ENCODE measurements around the gene MRPL33.
A peak's percentile ranks its signal among the peaks of the same experiment; 100 is the strongest.

Gene MRPL33

DNA sequence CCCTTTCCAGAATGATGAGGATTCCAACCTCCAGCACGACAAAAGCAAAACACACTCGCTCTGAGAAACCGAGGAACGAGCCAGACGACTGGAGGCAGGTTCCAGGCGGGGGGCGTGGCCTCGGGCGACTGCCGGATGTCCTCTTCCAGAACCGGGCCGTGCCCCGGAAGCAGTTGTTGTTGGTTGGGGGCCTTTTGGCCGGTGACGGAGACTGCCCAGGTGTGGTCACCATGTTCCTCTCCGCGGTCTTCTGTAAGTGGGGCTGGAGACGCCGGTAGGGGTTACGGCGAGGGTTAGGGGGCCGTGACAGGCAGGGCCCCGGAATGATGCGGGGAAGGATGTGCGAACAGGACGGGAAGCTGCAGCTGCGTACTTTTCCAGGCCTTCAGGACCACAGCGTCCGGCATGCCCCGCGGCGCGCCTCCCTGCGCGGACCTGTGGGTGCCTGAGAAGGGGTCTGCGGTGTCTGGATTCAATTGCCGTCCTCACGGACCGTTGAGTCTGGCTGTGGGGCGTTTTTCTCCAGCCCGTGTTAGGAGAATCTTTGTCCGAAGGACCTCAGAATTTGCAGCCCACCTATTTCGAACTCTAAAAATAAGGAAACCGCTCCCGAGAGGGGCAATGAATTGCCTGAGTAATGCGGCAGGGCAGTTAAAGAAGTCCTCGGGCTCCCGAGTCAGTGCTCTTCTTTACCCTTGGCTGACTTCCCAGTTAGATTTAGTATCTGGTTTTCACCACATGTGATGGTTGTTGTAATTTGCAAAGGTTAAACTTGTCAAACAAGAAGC, at the start of gene MRPL33:
Gene MRPL33 (plus strand): TSS at position 172 of the 788 bp plus-strand sequence. CDS start 59 bp downstream, at position 231.
- DNase-seq (ENCODE audit: low read depth), result peak; percentile 96
- peaks cover 31% of the 10 kb centered on the region for H3K4me1 ChIP-seq (ENCODE audit: control insufficient read depth, insufficient read depth, low read length)
- no peaks in the 10 kb centered on the region for H3K9me3 ChIP-seq (ENCODE audit: control insufficient read depth, low read length)
- peak within 1 kb of the TSS; percentile 96 for H3K9ac ChIP-seq (ENCODE audit: low read length)
- H3K27me3 ChIP-seq (replicated peaks; ENCODE audit: control insufficient read depth, insufficient read depth, low read length), result no peaks in the 10 kb centered on the region
- peaks cover 6% of the 10 kb centered on the region for H3K36me3 ChIP-seq (ENCODE audit: control insufficient read depth, insufficient read depth, low read length, severe bottlenecking)
- H3K4me3 ChIP-seq (ENCODE audit: low read length), result peak within 1 kb of the TSS; percentile 93

DNA sequence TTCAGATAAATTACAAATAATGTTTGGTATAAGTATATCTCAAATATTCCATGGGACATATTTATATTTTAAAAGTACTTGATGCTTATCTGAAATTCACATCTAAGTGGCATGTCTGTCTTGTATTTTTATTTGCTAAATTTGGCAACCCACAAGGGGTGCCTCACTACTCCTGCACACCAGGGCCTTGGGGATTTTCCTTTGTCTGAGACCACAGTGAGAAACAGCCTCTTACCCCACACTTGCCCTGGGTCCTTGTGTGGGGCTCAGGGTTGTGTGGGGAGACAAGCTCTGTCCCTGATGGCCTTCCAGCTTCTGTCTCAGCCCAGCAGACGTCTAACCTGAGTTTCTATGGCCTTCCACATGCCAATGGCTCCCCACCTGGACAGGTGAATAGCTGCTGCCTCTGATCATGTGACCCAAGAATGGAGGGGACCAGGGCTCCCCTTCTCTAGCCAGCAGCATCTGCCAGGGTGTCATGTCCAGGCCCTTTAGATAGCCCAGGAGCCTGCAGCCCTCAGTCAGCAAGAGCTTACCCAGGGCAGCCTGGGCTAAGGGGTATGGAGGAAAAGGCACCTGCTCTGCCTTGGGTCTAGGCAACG, 49.5 kb upstream of the MRPL33 start:
- Histone ChIP-seq H3K36me3 (ENCODE audit: control insufficient read depth, insufficient read depth, low read length, severe bottlenecking) (no peaks in the 10 kb centered on the region), H3K4me1 (ENCODE audit: control insufficient read depth, insufficient read depth, low read length) (peaks cover 11% of the 10 kb centered on the region), H3K9ac (ENCODE audit: low read length) (no peak overlapping the region), H3K4me3 (ENCODE audit: low read length) (no peak overlapping the region), H3K27me3 (replicated peaks; ENCODE audit: control insufficient read depth, insufficient read depth, low read length) (no peaks in the 10 kb centered on the region), H3K9me3 (ENCODE audit: control insufficient read depth, low read length) (no peaks in the 10 kb centered on the region)
- no peak for DNase-seq (ENCODE audit: low read depth)

DNA sequence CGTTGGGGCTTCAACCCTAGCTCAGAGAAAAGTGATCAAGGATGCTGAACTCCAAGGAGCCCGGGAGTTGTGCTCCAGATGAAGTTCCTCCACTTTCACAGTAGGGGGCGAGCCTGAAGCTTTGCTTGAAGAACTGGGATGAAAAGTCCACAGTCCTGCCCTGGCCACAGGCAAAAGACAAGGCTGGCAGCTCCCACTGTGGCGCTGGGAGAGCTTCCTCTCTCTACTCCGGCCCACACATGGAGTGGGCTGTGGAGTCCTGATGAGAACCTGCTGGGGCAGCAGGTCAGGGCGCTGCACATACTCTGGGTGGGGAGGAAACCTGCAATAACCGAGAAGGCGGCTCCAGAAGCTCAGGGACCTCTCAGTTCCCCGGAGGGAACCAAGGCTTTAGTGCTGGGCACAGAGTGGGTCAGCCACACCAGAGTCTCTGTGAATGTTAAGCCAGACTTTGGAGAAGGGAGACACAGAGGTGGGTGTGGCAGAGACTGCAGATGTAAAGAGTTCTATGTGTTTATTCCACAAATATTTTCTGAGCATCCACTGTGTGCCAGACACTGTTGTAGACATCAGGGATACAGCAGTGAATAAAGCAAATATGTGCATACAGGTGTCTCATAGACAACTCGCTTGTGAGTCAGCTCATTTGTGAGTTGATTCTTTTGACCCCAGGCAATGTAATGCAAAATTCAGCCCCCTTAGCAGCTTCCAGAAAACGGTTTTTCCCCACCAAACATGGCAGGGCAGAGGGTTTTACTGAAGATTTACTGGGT, 48.0 kb upstream of the MRPL33 start:
- Histone ChIP-seq H3K36me3 (ENCODE audit: control insufficient read depth, insufficient read depth, low read length, severe bottlenecking) (no peaks in the 10 kb centered on the region), H3K9me3 (ENCODE audit: control insufficient read depth, low read length) (no peaks in the 10 kb centered on the region), H3K4me3 (ENCODE audit: low read length) (no peak overlapping the region), H3K9ac (ENCODE audit: low read length) (peak overlapping the region; percentile 24), H3K27me3 (replicated peaks; ENCODE audit: control insufficient read depth, insufficient read depth, low read length) (no peaks in the 10 kb centered on the region), H3K4me1 (ENCODE audit: control insufficient read depth, insufficient read depth, low read length) (peaks cover 11% of the 10 kb centered on the region)
- peak; percentile 90 for DNase-seq (ENCODE audit: low read depth)

DNA sequence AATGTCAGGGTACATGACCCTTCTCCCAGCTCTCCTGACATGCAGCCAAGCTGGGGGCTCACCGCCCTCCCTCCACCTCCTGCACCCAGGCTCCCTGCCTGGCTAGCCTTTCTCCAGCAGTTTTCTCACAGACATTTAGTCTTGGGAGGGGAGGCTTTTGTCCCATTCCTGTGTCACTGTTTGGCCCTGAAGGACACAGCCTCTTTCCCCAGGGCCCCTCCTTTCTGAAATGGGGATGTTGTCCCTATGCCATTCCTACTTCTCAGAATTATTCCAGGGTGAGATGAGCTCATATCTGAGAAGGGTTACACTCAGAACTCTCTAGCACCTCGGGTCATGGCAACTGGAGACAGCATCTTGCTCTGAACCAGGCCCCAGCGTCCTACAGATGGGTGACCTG, 47.3 kb upstream of the MRPL33 start:
- Histone ChIP-seq H3K27me3 (replicated peaks; ENCODE audit: control insufficient read depth, insufficient read depth, low read length) (no peaks in the 10 kb centered on the region), H3K9me3 (ENCODE audit: control insufficient read depth, low read length) (no peaks in the 10 kb centered on the region), H3K36me3 (ENCODE audit: control insufficient read depth, insufficient read depth, low read length, severe bottlenecking) (no peaks in the 10 kb centered on the region), H3K4me1 (ENCODE audit: control insufficient read depth, insufficient read depth, low read length) (peaks cover 11% of the 10 kb centered on the region), H3K9ac (ENCODE audit: low read length) (no peak overlapping the region), H3K4me3 (ENCODE audit: low read length) (no peak overlapping the region)
- no peak for DNase-seq (ENCODE audit: low read depth)

GRCh38 chr2:27724905-27725701, 46.4 kb upstream of the MRPL33 start:
- peak; percentile 74 for DNase-seq (ENCODE audit: low read depth)
- H3K9ac ChIP-seq (ENCODE audit: low read length), result peak overlapping the region; percentile 13
- peaks cover 11% of the 10 kb centered on the region for H3K4me1 ChIP-seq (ENCODE audit: control insufficient read depth, insufficient read depth, low read length)
- H3K4me3 ChIP-seq (ENCODE audit: low read length), result no peak overlapping the region
- H3K36me3 ChIP-seq (ENCODE audit: control insufficient read depth, insufficient read depth, low read length, severe bottlenecking), result no peaks in the 10 kb centered on the region
- H3K9me3 ChIP-seq (ENCODE audit: control insufficient read depth, low read length), result no peaks in the 10 kb centered on the region
- H3K27me3 ChIP-seq (replicated peaks; ENCODE audit: control insufficient read depth, insufficient read depth, low read length), result no peaks in the 10 kb centered on the region

- no peak overlapping the region for H3K9ac ChIP-seq (ENCODE audit: low read length)
- peaks cover 11% of the 10 kb centered on the region for H3K4me1 ChIP-seq (ENCODE audit: control insufficient read depth, insufficient read depth, low read length)
- no peaks in the 10 kb centered on the region for H3K36me3 ChIP-seq (ENCODE audit: control insufficient read depth, insufficient read depth, low read length, severe bottlenecking)
- no peaks in the 10 kb centered on the region for H3K9me3 ChIP-seq (ENCODE audit: control insufficient read depth, low read length)
- no peak for DNase-seq (ENCODE audit: low read depth)
- H3K4me3 ChIP-seq (ENCODE audit: low read length), result no peak overlapping the region
- no peaks in the 10 kb centered on the region for H3K27me3 ChIP-seq (replicated peaks; ENCODE audit: control insufficient read depth, insufficient read depth, low read length)
Observed at GRCh38 chr2:27727257-27727656, 44.3 kb upstream of the MRPL33 start.

DNA sequence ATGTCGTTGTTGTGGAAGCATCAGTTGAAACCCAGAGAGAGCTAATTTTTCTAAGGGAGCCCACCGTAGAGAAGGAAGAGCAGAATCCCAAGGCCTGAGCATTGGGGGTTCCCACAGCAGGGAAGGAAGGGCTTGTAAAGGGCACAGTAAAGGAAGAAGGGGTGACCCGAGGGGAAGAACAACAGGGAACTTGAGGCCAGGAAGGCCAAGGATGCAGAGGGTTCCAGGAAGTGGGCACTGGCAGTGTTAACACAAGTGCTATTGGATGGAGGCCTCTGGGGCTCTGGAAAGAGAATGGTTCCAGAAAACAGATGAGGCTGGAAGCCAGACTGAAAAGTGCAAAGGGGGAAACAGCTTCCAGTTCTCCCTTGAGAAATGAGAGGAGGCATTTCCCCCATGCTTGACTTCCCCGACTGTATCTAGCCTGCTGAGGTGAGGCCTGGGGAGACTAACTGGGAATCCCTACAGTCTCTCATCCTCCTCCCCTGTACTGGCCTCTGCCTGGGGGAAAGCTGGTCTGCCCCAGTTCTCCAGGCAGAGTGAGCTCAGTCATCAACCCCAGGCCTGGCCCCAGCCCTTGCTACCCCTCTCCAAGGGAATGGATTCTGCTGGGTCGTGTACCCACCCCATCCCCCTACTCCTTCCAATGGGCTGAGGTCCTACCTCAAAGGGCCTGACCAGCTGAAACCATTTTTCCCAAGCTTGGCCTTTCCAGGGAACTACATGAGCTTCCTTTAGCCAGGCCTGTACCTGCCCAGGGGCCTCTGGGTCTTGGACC, 43.2 kb upstream of the MRPL33 start:
- H3K9ac ChIP-seq (ENCODE audit: low read length), result no peak overlapping the region
- H3K4me1 ChIP-seq (ENCODE audit: control insufficient read depth, insufficient read depth, low read length), result peaks cover 11% of the 10 kb centered on the region
- H3K27me3 ChIP-seq (replicated peaks; ENCODE audit: control insufficient read depth, insufficient read depth, low read length), result no peaks in the 10 kb centered on the region
- no peaks in the 10 kb centered on the region for H3K36me3 ChIP-seq (ENCODE audit: control insufficient read depth, insufficient read depth, low read length, severe bottlenecking)
- H3K4me3 ChIP-seq (ENCODE audit: low read length), result no peak overlapping the region
- DNase-seq (ENCODE audit: low read depth), result no peak
- no peaks in the 10 kb centered on the region for H3K9me3 ChIP-seq (ENCODE audit: control insufficient read depth, low read length)

DNA sequence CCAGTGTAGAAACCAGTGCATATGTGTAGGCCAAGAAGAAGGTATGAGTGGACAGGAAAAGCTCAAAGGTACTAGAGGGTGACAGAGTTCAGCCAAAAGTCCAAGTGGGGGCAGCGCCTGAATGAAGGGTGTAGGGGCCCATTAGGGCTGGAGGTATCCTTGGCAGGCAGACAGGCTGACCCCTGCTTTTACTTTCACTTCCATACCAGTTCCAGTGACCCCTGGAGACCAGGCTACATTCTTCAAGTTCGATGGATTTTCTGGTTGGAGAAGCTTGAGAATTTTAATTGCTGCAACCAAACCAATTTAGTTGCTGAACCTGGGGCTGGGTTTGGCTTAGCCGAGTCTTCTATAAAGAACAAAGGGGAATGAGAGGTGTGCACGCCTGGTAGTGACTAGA, 42.3 kb upstream of the MRPL33 start:
- peak; percentile 36 for DNase-seq (ENCODE audit: low read depth)
- Histone ChIP-seq H3K9me3 (ENCODE audit: control insufficient read depth, low read length) (no peaks in the 10 kb centered on the region), H3K4me1 (ENCODE audit: control insufficient read depth, insufficient read depth, low read length) (peaks cover 6% of the 10 kb centered on the region), H3K9ac (ENCODE audit: low read length) (no peak overlapping the region), H3K4me3 (ENCODE audit: low read length) (no peak overlapping the region), H3K27me3 (replicated peaks; ENCODE audit: control insufficient read depth, insufficient read depth, low read length) (no peaks in the 10 kb centered on the region), H3K36me3 (ENCODE audit: control insufficient read depth, insufficient read depth, low read length, severe bottlenecking) (no peaks in the 10 kb centered on the region)

GRCh38 chr2:27729614-27730013, 41.9 kb upstream of the MRPL33 start:
- Histone ChIP-seq H3K4me3 (ENCODE audit: low read length) (no peak overlapping the region), H3K27me3 (replicated peaks; ENCODE audit: control insufficient read depth, insufficient read depth, low read length) (no peaks in the 10 kb centered on the region), H3K36me3 (ENCODE audit: control insufficient read depth, insufficient read depth, low read length, severe bottlenecking) (no peaks in the 10 kb centered on the region), H3K9ac (ENCODE audit: low read length) (no peak overlapping the region), H3K9me3 (ENCODE audit: control insufficient read depth, low read length) (no peaks in the 10 kb centered on the region), H3K4me1 (ENCODE audit: control insufficient read depth, insufficient read depth, low read length) (peaks cover 6% of the 10 kb centered on the region)
- DNase-seq (ENCODE audit: low read depth), result no peak

GRCh38 chr2:27730261-27730662, 41.3 kb upstream of the MRPL33 start:
- peaks cover 5% of the 10 kb centered on the region for H3K4me1 ChIP-seq (ENCODE audit: control insufficient read depth, insufficient read depth, low read length)
- no peak for DNase-seq (ENCODE audit: low read depth)
- no peaks in the 10 kb centered on the region for H3K36me3 ChIP-seq (ENCODE audit: control insufficient read depth, insufficient read depth, low read length, severe bottlenecking)
- no peak overlapping the region for H3K4me3 ChIP-seq (ENCODE audit: low read length)
- H3K9me3 ChIP-seq (ENCODE audit: control insufficient read depth, low read length), result no peaks in the 10 kb centered on the region
- no peaks in the 10 kb centered on the region for H3K27me3 ChIP-seq (replicated peaks; ENCODE audit: control insufficient read depth, insufficient read depth, low read length)
- no peak overlapping the region for H3K9ac ChIP-seq (ENCODE audit: low read length)
